ENCODE measurements around the gene RASGEF1B.
A peak's percentile ranks its signal among the peaks of the same experiment; 100 is the strongest.

The RASGEF1B gene

DNA sequence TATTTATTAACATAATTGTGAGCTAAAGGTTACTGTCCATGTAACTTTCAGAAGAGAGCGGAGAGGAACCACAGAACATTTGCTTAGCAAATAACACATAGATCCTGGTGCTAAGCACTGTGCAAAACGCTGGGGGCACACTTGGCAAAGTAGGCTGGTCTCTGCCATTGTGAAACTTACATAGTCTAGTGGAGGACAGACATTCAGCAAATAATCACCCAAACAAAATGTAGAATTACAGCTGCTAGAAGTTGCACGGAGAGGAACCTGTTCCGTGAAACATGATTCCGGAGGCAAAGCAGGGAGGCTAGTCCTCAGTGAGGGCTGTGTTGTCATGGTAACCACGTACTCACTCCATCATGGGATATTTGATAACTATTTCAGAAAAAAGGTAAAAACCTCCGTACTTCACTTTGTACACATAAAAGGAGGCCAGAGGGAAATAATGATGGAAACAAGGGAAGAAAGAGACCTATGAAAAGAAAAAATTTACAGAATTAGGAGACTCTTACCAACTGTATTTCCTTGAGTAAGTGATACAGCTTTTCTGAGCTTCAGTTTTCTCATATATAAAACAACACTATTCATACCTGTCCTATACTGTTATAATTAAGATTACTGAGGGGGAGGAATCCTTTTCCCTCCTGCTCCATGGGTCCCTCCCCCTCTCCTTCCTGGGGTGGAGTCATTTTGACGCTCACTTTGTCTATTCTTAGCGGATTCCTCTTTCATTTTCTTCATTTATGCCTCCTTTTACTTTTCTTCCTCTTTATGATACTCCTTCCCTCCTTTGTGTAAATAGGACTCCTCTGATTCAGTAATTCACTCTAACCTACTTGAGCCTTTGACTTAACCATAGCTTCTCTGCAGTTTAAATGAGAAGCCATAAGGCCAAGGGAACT lies 825 bp upstream of the RASGEF1B start:
- no peak overlapping the region for H2BK5ac ChIP-seq (ENCODE audit: low read depth, low read length, poor library complexity)
- WGBS (ENCODE audit: extremely low coverage, insufficient coverage, insufficient read length), result no CpG with 5 or more reads among the region's 9 CpGs

DNA sequence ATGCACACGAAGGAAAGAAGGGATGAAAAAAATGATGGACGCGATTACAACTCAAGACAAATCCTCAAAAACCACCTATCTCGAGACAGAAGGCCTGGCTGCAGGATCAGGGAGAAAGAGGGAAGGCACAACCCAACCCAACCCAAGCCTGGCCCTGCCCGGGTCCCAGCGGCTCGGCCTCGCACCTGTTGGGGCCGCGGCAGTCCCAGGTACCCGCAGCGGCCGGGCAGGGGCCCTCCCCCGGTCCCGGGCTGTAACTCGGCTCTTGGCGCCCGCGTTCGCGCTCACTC lies 464 bp downstream of the RASGEF1B start:
- Histone ChIP-seq H3K79me2 (ENCODE audit: control insufficient read depth, insufficient read depth, low read length, poor library complexity) (no peaks in the 10 kb centered on the region), H3K4ac (ENCODE audit: low read depth, low read length) (no peak overlapping the region), H2BK120ac (ENCODE audit: insufficient read depth, low read length, poor library complexity) (no peak overlapping the region), H3K23ac (ENCODE audit: low read length) (no peak overlapping the region), H2AFZ (ENCODE audit: insufficient read depth, low read length, poor library complexity) (peak overlapping the region; percentile 19), H2AK5ac (ENCODE audit: low read length) (no peak overlapping the region), H3K9me3 (ENCODE audit: insufficient read depth, low read depth, low read length) (peaks cover 3% of the 10 kb centered on the region), H3K4me2 (ENCODE audit: low read length) (peak overlapping the region; percentile 97), H3K36me3 (ENCODE audit: control insufficient read depth in 1 of 2, insufficient read depth in 2 of 2, low read length in 2 of 2) (no peaks in the 10 kb centered on the region), H4K8ac (ENCODE audit: low read depth, low read length) (no peak overlapping the region), H4K91ac (ENCODE audit: low read depth, low read length) (no peak overlapping the region), H3K4me3 (ENCODE audit: low read depth, low read length) (peak overlapping the region; percentile 76), H3K9ac (ENCODE audit: low read length) (no peak overlapping the region), H2BK12ac (ENCODE audit: low read length) (no peak overlapping the region), H3K4me1 (ENCODE audit: control insufficient read depth in 1 of 2, insufficient read depth in 2 of 2, low read length in 2 of 2) (peaks cover 8 to 12% of the 10 kb centered on the region in 2 experiments), H3K27me3 (ENCODE audit: insufficient read depth, low read length) (no peaks in the 10 kb centered on the region), H3K14ac (ENCODE audit: low read length) (no peak overlapping the region), H2BK5ac (ENCODE audit: low read depth, low read length, poor library complexity) (no peak overlapping the region), H3K18ac (ENCODE audit: low read length) (no peak overlapping the region), H3K79me1 (ENCODE audit: low read length) (no peaks in the 10 kb centered on the region), H4K12ac (ENCODE audit: low read depth, low read length) (no peak overlapping the region), H3K27ac (ENCODE audit: low read depth, low read length) (peak overlapping the region; percentile 6)
- no CpG with 5 or more reads among the region's 21 CpGs for WGBS (ENCODE audit: extremely low coverage, insufficient coverage, insufficient read length)
- DNase-seq, result peak; percentile 23 to 49

More for the DNA sequence above, 825 bp upstream of the RASGEF1B start:
- Histone ChIP-seq H3K79me2 (ENCODE audit: control insufficient read depth, insufficient read depth, low read length, poor library complexity) (no peaks in the 10 kb centered on the region), H3K4ac (ENCODE audit: low read depth, low read length) (no peak overlapping the region), H3K9ac (ENCODE audit: low read length) (no peak overlapping the region), H3K14ac (ENCODE audit: low read length) (no peak overlapping the region), H2BK12ac (ENCODE audit: low read length) (no peak overlapping the region), H3K9me3 (ENCODE audit: insufficient read depth, low read depth, low read length) (peaks cover 3% of the 10 kb centered on the region), H4K12ac (ENCODE audit: low read depth, low read length) (no peak overlapping the region), H2AFZ (ENCODE audit: insufficient read depth, low read length, poor library complexity) (no peak overlapping the region), H3K79me1 (ENCODE audit: low read length) (no peaks in the 10 kb centered on the region), H2AK5ac (ENCODE audit: low read length) (no peak overlapping the region), H4K8ac (ENCODE audit: low read depth, low read length) (no peak overlapping the region), H3K27me3 (ENCODE audit: insufficient read depth, low read length) (no peaks in the 10 kb centered on the region), H3K4me2 (ENCODE audit: low read length) (peak overlapping the region; percentile 97), H3K36me3 (ENCODE audit: control insufficient read depth in 1 of 2, insufficient read depth in 2 of 2, low read length in 2 of 2) (no peaks in the 10 kb centered on the region), H3K18ac (ENCODE audit: low read length) (no peak overlapping the region), H2BK120ac (ENCODE audit: insufficient read depth, low read length, poor library complexity) (no peak overlapping the region), H3K4me3 (ENCODE audit: low read depth, low read length) (peak overlapping the region; percentile 66), H3K23ac (ENCODE audit: low read length) (no peak overlapping the region), H4K91ac (ENCODE audit: low read depth, low read length) (no peak overlapping the region), H3K27ac (ENCODE audit: low read depth, low read length) (no peak overlapping the region), H3K4me1 (ENCODE audit: control insufficient read depth in 1 of 2, insufficient read depth in 2 of 2, low read length in 2 of 2) (peaks cover 8 to 12% of the 10 kb centered on the region in 2 experiments)
- DNase-seq, result peak; percentile 44 to 68

DNA sequence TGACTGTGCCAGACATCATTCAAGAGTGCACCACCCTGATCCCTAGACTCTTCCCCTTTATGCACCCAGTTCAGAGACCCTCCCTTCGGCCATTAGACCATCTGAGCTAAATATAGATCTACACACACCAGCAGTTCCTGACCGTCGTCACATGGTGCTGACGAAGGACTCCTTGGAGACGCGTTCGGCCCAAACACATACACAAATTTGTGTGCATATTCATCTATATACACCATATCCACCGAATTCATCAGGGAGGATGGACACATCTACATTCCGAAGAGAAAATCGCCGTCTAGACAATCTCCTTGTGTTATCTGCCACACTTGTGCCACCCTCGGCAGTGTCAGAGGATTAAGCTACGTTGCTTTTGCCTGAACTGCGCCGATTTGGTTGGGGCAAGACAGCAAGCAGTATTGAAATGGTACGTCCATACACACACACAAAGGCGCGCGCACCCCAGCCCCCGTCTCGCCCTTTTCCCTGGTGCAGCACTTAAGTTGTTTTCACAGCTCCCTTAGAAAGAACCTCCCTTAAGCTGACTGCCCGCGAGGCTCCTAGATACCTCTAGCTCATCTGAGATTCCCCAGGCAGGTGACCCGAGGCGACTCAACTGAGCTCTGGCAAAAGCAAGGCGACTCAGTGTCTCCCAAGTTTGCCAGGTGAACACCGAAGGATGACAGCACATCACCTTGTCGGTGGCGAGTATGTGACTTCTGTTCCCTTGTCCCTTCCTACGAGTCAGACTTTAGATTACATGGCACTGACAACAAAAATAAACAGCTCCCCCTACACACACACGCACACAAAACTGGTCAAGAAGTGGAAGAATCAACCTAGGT lies 1.0 kb downstream of the RASGEF1B start:
- peak overlapping the region; percentile 4 for H3K27ac ChIP-seq (ENCODE audit: low read depth, low read length)
- DNase-seq, result peak in 1 of 2 donors; percentile 40
- peak overlapping the region; percentile 47 for H3K4me3 ChIP-seq (ENCODE audit: low read depth, low read length)
- no peak overlapping the region for H3K18ac ChIP-seq (ENCODE audit: low read length)
- no peak overlapping the region for H3K9ac ChIP-seq (ENCODE audit: low read length)
- no peaks in the 10 kb centered on the region for H3K79me2 ChIP-seq (ENCODE audit: control insufficient read depth, insufficient read depth, low read length, poor library complexity)
- no peak overlapping the region for H3K14ac ChIP-seq (ENCODE audit: low read length)
- no peak overlapping the region for H2BK12ac ChIP-seq (ENCODE audit: low read length)
- peaks cover 8 to 12% of the 10 kb centered on the region in 2 experiments for H3K4me1 ChIP-seq (ENCODE audit: control insufficient read depth in 1 of 2, insufficient read depth in 2 of 2, low read length in 2 of 2)
- WGBS (ENCODE audit: extremely low coverage, insufficient coverage, insufficient read length), result no CpG with 5 or more reads among the region's 31 CpGs
- H2BK120ac ChIP-seq (ENCODE audit: insufficient read depth, low read length, poor library complexity), result no peak overlapping the region
- no peaks in the 10 kb centered on the region for H3K36me3 ChIP-seq (ENCODE audit: control insufficient read depth in 1 of 2, insufficient read depth in 2 of 2, low read length in 2 of 2)
- no peak overlapping the region for H3K23ac ChIP-seq (ENCODE audit: low read length)
- no peaks in the 10 kb centered on the region for H3K79me1 ChIP-seq (ENCODE audit: low read length)
- H3K9me3 ChIP-seq (ENCODE audit: insufficient read depth, low read depth, low read length), result peaks cover 3% of the 10 kb centered on the region
- no peak overlapping the region for H4K8ac ChIP-seq (ENCODE audit: low read depth, low read length)
- no peak overlapping the region for H3K4ac ChIP-seq (ENCODE audit: low read depth, low read length)
- H2AK5ac ChIP-seq (ENCODE audit: low read length), result no peak overlapping the region
- no peak overlapping the region for H2AFZ ChIP-seq (ENCODE audit: insufficient read depth, low read length, poor library complexity)
- H4K12ac ChIP-seq (ENCODE audit: low read depth, low read length), result no peak overlapping the region
- H4K91ac ChIP-seq (ENCODE audit: low read depth, low read length), result no peak overlapping the region
- H3K4me2 ChIP-seq (ENCODE audit: low read length), result peak overlapping the region; percentile 97
- no peaks in the 10 kb centered on the region for H3K27me3 ChIP-seq (ENCODE audit: insufficient read depth, low read length)
- no peak overlapping the region for H2BK5ac ChIP-seq (ENCODE audit: low read depth, low read length, poor library complexity)

DNA sequence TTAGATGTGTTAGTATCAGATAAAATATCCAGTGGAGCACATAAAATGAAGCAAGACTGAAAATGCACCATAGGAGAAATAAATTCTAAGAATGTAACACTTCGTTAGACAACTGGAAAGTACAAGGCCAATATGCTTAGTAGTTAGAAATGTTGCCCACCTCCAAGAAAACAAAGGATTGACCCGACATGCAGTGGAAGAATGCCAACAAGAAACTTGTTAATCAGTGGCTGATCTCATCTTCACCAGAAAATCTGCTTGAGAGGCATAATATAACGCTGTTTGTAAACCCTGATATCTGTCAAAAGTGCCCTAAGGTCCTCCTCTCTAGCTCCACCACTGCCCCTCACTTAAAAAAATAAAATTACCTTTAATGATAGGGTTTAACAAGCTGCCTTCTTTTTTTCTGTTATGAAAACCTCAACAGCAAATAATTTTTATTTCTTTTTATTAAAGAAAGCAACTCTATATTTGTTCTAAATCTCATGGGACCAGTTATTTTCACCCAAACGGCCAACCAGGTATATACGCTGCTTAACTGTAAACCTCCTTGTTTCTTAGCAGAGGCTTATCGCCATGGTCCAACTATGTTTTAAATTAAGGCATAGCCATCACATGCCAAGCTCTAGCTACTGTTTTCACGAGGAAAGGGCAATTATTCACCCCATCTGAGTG lies 1.8 kb downstream of the RASGEF1B start:
- no peak overlapping the region for H2BK12ac ChIP-seq (ENCODE audit: low read length)
- H3K4me2 ChIP-seq (ENCODE audit: low read length), result peak overlapping the region; percentile 97
- H2AFZ ChIP-seq (ENCODE audit: insufficient read depth, low read length, poor library complexity), result no peak overlapping the region
- H3K36me3 ChIP-seq (ENCODE audit: control insufficient read depth in 1 of 2, insufficient read depth in 2 of 2, low read length in 2 of 2), result no peaks in the 10 kb centered on the region
- no peak overlapping the region for H3K27ac ChIP-seq (ENCODE audit: low read depth, low read length)
- no peak for DNase-seq
- H3K23ac ChIP-seq (ENCODE audit: low read length), result no peak overlapping the region
- no peak overlapping the region for H3K4ac ChIP-seq (ENCODE audit: low read depth, low read length)
- no peaks in the 10 kb centered on the region for H3K27me3 ChIP-seq (ENCODE audit: insufficient read depth, low read length)
- no peak overlapping the region for H3K14ac ChIP-seq (ENCODE audit: low read length)
- no peak overlapping the region for H3K18ac ChIP-seq (ENCODE audit: low read length)
- WGBS (ENCODE audit: extremely low coverage, insufficient coverage, insufficient read length), result no CpG with 5 or more reads among the region's 7 CpGs
- H4K8ac ChIP-seq (ENCODE audit: low read depth, low read length), result no peak overlapping the region
- no peak overlapping the region for H2BK120ac ChIP-seq (ENCODE audit: insufficient read depth, low read length, poor library complexity)
- H3K79me2 ChIP-seq (ENCODE audit: control insufficient read depth, insufficient read depth, low read length, poor library complexity), result peaks cover 2% of the 10 kb centered on the region
- H3K79me1 ChIP-seq (ENCODE audit: low read length), result no peaks in the 10 kb centered on the region
- no peak overlapping the region for H4K12ac ChIP-seq (ENCODE audit: low read depth, low read length)
- no peak overlapping the region for H2BK5ac ChIP-seq (ENCODE audit: low read depth, low read length, poor library complexity)
- no peak overlapping the region for H4K91ac ChIP-seq (ENCODE audit: low read depth, low read length)
- peaks cover 3% of the 10 kb centered on the region for H3K9me3 ChIP-seq (ENCODE audit: insufficient read depth, low read depth, low read length)
- H3K9ac ChIP-seq (ENCODE audit: low read length), result no peak overlapping the region
- H3K4me1 ChIP-seq (ENCODE audit: control insufficient read depth in 1 of 2, insufficient read depth in 2 of 2, low read length in 2 of 2), result peaks cover 11 to 12% of the 10 kb centered on the region in 2 experiments
- H2AK5ac ChIP-seq (ENCODE audit: low read length), result no peak overlapping the region
- no peak overlapping the region for H3K4me3 ChIP-seq (ENCODE audit: low read depth, low read length)

Data from trophoblast cell (in vitro differentiated cells and primary cell).